ENCODE measurements around the gene PTPA.

The PTPA gene

DNA sequence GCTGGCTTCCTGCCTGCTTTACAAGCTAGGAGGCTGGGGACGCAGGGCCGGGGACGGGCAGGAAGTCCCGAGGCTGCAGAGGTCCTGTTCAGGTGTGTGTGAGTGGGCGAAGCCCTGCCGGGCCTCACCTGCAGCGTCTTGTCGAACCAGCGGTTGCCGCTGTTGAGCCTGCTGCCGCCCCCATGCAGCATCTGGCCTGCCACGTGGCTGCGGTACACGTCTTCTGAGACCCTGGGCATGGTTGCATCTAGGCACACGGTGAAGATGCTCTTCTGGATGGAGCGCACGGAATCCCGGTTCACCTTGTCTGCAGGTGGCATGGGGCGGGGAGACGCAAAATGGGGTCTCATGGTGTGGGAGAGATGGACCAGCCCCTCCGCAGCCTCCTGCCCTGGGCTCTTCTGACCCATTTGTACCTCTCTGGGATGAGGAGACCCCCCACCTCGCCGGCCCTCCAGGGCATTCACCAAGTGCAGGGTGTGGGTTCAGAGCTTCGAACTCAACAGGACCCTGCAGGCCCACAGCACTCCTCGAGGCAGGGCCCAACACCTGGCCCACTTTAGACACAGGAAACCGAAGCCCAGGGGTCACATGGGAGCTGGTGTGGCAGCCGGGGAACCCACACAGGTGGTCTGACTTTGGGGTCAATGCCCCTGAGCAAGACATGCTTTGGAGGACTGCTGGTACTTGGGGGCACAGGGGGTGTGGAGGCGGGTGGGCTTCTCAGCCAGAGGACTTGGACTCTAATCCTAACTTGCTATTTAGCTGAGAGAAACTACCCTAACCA is 10.6 kb upstream of the PTPA start:
- Mint-ChIP-seq H3K27me3 (no peaks in the 10 kb centered on the region), H3K4me3 (no peak overlapping the region), H3K36me3 (ENCODE audit: low read depth) (peaks cover 3% of the 10 kb centered on the region), H3K27ac (no peak overlapping the region), H3K4me1 (ENCODE audit: low read depth) (no peaks in the 10 kb centered on the region), H3K9me3 (no peaks in the 10 kb centered on the region)

DNA sequence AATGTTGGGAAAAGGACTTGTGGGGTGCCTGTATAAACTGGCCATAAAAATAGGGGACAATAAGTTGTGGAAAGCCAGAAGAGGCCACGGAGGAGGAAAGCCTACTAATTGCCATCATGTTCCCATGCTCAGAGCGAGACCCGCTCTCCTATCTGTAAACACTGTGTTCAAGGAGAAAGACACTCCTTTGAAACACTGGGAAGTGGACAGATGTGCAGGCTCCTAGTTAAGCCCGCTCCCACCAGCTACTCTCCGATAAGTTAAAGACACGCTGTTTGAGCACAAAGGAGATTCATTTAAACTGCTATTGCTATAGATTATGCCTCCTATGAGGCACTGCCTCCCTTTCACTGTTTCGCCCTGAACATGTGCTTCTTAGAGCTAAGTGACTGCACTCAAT is 9.9 kb upstream of the PTPA start:
- H3K27me3 Mint-ChIP-seq: no peaks in the 10 kb centered on the region
- H3K36me3 Mint-ChIP-seq (ENCODE audit: low read depth): peaks cover 2% of the 10 kb centered on the region
- H3K4me3 Mint-ChIP-seq: no peak overlapping the region
- H3K27ac Mint-ChIP-seq: no peak overlapping the region
- H3K4me1 Mint-ChIP-seq (ENCODE audit: low read depth): no peaks in the 10 kb centered on the region
- H3K9me3 Mint-ChIP-seq: no peaks in the 10 kb centered on the region

DNA sequence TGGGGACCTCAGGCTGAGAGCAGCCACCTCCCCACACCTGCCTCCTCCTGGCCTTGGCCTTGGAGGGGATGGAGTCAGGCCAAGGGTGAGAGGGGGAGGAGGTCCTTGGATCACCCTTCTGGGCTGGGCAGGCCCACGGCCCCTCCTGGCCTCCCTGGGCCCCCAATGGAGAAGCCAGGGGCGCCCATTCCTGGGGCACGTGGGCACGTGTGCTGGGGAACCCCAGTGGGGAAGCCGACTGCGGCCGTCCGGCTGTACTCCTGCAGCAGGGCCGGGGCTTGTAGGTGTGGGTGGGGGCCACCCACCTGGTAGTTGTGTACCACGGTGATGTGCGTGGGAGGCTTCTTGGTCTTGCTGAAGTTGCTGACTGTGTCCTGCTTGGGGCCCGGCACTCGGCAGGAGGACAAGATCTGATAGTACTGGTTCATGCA is 9.1 kb upstream of the PTPA start:
- no peak overlapping the region for H3K27ac Mint-ChIP-seq

DNA sequence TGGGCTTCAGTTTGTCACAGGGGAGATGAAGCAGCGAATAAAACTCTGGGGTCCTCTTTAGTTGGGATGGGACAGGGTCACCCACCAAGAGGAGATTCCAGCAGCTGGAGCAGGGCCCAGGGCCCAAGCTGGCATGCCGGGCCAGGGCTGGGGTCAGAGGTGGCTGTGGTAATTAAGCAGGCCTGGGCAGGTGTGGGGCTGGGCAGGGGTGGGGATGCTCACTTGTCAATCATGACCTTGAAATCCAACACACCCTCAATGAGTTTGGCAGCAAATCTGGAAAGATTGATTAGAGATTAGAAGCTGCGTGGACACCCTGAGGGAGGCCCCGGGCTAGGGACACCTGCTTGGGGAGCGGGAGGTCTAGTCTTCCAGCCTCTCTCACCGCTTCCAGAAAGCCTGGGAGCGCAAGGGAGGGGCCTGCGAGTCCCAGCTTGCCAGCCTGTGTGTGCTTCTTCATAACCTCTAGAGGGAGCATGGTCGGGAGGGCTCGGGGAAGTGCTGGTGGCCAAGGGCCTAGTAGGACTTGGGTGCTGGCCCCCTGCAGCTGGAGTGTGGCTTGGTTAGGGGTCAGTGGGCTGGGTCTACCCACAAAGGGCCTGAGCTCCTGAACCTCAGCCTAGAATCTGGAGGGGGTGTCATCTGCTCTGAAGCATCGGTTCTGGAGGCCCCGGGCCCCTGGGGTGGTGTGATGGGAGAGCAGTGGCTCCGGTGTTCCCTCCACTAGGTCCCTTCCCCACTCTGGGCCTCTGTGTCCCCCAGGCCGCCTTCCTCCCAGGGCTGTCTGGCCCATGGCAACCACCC is 8.2 kb upstream of the PTPA start:
- Mint-ChIP-seq H3K4me3 (no peak overlapping the region), H3K9me3 (no peaks in the 10 kb centered on the region), H3K36me3 (ENCODE audit: low read depth) (no peaks in the 10 kb centered on the region), H3K27ac (no peak overlapping the region), H3K4me1 (ENCODE audit: low read depth) (no peaks in the 10 kb centered on the region), H3K27me3 (no peaks in the 10 kb centered on the region)

More for the DNA sequence above, 9.1 kb upstream of the PTPA start:
- H3K36me3 Mint-ChIP-seq (ENCODE audit: low read depth): no peaks in the 10 kb centered on the region
- no peak overlapping the region for H3K4me3 Mint-ChIP-seq
- H3K27me3 Mint-ChIP-seq: no peaks in the 10 kb centered on the region
- no peaks in the 10 kb centered on the region for H3K9me3 Mint-ChIP-seq
- no peaks in the 10 kb centered on the region for H3K4me1 Mint-ChIP-seq (ENCODE audit: low read depth)

DNA sequence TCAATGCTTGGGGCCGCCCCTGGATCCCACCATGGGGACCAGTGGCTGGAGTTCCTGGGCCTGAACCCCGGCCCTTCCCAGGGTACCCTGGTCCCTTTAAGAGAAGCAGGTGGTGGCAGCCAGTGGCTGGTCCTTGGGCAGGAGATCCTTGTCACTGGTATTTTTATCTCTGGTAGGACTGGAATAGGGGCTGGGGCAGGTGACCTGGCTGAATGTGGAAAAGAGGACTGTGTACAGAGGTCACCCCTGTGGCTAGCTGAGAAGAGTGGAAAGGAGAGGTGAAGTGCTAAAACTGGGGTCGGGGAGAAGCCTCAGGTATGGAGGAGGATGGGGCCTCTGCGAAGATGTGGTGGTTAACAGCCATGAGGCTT is 7.6 kb upstream of the PTPA start:
- H3K27ac Mint-ChIP-seq: no peak overlapping the region
- H3K27me3 Mint-ChIP-seq: no peaks in the 10 kb centered on the region
- H3K9me3 Mint-ChIP-seq: no peaks in the 10 kb centered on the region
- no peak overlapping the region for H3K4me3 Mint-ChIP-seq
- no peaks in the 10 kb centered on the region for H3K36me3 Mint-ChIP-seq (ENCODE audit: low read depth)
- H3K4me1 Mint-ChIP-seq (ENCODE audit: low read depth): no peaks in the 10 kb centered on the region

DNA sequence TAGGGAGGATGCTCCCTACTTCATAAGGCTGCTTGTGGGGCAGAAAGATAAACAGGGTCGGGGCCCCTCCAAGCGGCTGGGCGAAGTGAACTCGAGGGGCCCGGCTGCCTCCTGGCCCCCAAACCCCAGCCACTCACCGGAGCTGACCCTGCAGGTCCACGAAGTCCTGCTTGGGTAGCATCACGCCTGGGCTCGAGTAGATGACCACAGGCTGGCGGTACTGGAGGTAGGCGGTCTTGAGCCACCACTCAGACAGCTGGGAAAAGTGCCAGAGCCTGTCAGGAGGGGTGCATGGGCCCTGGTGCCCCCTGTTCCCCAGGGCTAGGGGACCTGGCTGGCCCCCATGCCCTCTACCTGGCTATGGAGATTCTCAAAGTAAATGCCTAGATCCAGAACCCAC is 7.2 kb upstream of the PTPA start:
- peaks cover 1% of the 10 kb centered on the region for H3K4me1 Mint-ChIP-seq (ENCODE audit: low read depth)
- no peak overlapping the region for H3K4me3 Mint-ChIP-seq

DNA sequence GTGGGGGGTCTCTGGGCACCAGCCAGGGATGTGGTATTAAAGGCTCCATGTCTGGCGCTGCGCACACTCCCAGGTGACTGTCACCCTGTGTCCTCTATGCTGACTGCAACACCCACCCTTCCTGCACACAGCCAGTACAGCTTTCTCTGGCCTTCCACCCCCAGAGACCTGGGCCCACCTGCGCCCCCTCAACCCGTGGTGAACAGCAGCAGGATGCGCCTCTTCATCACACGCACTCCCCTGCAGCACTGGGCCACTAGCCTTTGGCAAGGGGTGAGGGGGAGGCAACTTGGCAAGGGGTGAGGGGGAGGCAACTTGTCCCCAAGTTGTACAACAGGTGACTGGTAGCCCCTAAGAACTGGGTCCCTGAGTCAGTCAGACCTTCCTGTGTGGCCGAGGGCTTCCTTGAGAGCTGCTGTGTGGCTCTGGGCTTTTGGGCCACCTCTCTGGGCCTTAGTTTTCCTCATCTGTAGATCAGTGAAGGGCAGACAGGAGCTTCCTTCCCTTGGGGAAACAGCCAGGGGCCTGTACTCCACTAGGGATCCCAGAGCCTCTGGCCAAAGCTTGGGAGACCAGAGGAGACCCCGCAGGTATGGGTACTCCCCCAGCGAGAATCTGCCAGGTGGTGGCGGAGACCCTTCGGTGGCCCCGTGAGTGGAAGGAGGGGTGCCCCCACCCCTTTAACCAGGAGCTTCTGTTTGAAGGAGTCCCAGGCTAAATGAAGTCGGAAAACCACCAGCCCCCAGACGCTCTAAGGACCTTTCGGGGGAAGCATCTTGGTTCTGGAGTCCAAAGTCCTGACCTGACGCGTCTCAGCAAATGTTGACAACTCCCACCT is 5.1 kb upstream of the PTPA start:
- Mint-ChIP-seq H3K4me3 (no peak overlapping the region), H3K27ac (no peak overlapping the region), H3K27me3 (no peaks in the 10 kb centered on the region), H3K4me1 (ENCODE audit: low read depth) (peaks cover 8% of the 10 kb centered on the region), H3K9me3 (no peaks in the 10 kb centered on the region), H3K36me3 (ENCODE audit: low read depth) (no peaks in the 10 kb centered on the region)

More for the DNA sequence above, 7.2 kb upstream of the PTPA start:
- Mint-ChIP-seq H3K36me3 (ENCODE audit: low read depth) (no peaks in the 10 kb centered on the region), H3K9me3 (no peaks in the 10 kb centered on the region), H3K27me3 (no peaks in the 10 kb centered on the region), H3K27ac (no peak overlapping the region)

DNA sequence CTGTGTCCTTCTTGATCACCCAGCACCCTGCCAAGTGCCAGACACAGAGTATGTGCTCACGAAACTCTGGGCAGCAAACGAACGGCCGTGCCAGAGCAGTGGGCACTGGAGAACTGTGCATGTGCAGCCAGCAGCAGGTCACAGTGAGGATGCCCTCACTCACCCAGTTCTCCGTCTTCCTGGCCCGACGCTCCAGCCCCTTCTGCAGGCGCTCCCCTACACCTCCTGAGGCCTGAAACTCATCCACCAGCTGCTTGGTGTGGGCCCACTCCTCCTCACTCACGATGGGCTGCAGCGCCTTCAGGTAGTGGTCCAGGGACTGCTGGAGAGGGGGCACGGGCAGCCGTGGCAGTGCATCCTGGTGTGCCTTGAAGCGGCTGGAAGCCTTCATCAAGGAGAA is 3.6 kb upstream of the PTPA start:
- no peak overlapping the region for H3K27ac Mint-ChIP-seq
- H3K4me1 Mint-ChIP-seq (ENCODE audit: low read depth): peaks cover 14% of the 10 kb centered on the region
- no peaks in the 10 kb centered on the region for H3K27me3 Mint-ChIP-seq
- H3K36me3 Mint-ChIP-seq (ENCODE audit: low read depth): no peaks in the 10 kb centered on the region
- no peak overlapping the region for H3K4me3 Mint-ChIP-seq
- no peaks in the 10 kb centered on the region for H3K9me3 Mint-ChIP-seq

DNA sequence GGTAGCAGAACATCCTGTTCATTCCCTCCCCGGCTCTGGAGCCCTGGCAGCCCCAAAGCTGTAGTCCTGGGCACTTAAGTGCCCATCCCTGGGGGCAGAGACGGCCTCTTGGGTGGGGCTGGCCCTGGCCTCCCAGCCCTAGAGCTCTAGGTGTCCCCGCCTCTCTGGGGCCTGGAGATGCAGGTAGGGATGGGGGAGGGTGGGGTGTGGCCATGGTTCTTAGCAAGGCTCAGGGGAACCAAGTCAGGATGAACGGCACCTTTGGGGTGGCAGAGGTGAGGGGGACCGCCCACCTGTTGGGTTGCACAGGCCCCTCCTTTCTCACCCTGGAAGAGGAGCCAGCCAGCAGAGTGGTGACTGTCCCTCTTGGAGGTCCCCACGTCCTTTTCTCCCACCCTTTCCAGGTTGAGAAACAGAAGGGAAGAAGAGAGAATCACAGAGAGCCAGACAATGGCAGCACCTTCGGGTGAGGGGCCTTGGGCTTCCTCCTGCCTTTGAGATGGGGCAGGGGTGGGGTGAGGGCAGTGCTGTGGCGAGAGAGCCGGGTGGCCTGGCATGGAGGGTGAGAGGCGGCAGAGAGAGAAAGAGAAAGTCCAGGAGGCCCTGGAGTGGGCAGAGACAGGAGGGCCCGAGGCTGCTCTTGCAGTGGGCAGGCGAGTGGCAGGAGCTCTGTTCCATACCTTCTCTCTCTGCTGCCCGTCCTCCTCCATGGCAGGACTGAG is 3.0 kb upstream of the PTPA start:
- no peak overlapping the region for H3K4me3 Mint-ChIP-seq
- H3K9me3 Mint-ChIP-seq: no peaks in the 10 kb centered on the region
- peaks cover 17% of the 10 kb centered on the region for H3K4me1 Mint-ChIP-seq (ENCODE audit: low read depth)
- H3K27me3 Mint-ChIP-seq: no peaks in the 10 kb centered on the region
- H3K27ac Mint-ChIP-seq: no peak overlapping the region
- H3K36me3 Mint-ChIP-seq (ENCODE audit: low read depth): no peaks in the 10 kb centered on the region

DNA sequence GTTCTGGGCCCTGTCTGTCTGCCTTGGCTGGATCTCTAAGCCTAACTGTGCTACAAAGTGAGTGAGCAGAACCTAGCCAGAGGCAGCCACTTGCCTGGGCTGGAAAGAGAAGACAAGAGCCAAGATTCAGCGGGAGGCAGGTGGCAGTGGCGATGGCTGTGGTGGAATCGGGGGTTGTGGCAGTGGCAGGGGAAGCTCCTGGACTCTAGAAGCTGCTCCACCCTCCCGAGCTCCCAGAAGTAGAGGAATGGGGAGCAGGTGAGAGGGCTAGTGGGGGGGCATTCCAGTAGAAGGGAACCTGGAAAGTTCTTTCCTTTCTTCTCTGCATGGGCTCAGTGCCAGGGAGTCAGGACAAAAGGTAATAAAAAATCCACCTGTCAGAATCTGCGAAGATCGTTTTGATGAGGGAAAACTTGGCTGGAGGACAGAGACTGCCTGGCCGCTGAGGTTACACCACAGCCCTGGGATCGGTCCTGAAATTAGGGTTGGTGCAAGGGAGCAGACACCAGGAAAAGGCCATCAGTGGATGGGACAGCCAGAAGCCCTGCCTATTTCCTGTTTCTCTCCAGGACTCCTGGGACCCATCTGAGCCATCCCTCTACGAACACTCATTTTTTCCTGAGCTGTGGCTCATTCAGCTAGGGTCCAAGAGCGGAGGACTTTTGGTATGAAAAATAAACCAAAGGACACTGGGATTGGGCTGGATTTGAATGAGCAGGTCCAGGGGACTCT is 2.2 kb upstream of the PTPA start:
- peaks cover 24% of the 10 kb centered on the region for H3K4me1 Mint-ChIP-seq (ENCODE audit: low read depth)
- no peaks in the 10 kb centered on the region for H3K9me3 Mint-ChIP-seq
- no peak overlapping the region for H3K27ac Mint-ChIP-seq
- peak overlapping the region; percentile 71 for H3K4me3 Mint-ChIP-seq
- H3K36me3 Mint-ChIP-seq (ENCODE audit: low read depth): no peaks in the 10 kb centered on the region
- no peaks in the 10 kb centered on the region for H3K27me3 Mint-ChIP-seq

DNA sequence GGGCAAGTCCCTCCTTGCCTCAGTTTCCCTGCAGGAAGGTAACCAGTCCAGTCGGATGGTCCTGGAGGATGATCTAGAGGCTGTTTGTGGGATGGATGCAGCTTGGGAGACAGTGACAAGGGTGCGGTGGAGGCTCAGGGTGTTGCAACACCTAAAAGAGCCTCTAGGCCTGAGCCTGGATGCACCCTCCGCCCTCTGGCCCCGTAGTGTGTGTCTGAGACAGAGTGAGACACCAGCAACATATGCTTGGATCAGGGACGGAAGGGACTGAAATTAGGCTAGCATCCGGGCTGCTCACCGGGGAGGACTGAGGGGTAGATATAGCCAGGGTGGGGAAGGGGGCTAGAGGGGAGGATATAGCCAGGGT is 1.7 kb upstream of the PTPA start:
- Mint-ChIP-seq H3K4me3 (peak overlapping the region; percentile 71), H3K27me3 (no peaks in the 10 kb centered on the region), H3K27ac (no peak overlapping the region), H3K36me3 (ENCODE audit: low read depth) (no peaks in the 10 kb centered on the region), H3K9me3 (no peaks in the 10 kb centered on the region), H3K4me1 (ENCODE audit: low read depth) (peaks cover 29% of the 10 kb centered on the region)

DNA sequence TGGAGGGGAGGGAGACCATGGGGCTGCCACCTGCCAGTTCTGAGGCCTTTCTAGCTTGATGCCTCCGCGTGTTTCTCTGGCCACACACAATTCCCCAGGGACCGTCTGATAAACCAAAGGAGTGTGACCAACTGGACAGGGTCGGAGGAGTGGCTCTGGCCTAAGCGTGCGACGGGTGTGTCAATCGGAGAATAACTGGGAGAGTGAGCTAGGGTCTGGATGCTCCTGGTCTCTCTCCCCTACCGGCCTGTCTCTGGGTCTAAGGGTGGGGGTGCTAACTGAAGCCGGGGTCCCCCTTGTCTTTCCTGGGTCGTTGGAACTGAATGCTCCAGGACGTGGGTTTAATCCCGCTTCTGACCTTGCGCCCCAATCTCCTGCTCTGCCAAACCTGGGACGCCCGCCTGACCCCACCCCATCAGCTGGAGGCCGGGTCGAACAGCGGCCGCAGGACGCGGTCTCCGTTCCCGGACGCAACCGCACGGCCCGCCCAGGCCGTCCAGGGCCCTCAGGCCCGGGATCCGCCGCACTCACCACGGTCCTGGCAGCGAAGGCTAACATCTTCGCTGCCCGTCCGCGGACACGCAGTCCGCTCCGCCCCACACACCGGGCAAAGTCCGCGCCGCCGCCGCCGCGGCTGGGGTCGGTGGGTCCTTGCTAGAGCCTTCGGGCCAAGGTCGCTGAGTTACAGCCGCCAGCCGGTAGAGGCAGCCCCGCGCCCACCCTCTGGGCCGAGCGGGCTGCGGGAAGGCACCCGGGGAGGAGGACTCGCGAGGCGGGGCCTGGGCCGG is 1.1 kb upstream of the PTPA start:
- Mint-ChIP-seq H3K27me3 (no peaks in the 10 kb centered on the region), H3K4me3 (peak overlapping the region; percentile 71), H3K36me3 (ENCODE audit: low read depth) (no peaks in the 10 kb centered on the region), H3K4me1 (ENCODE audit: low read depth) (peaks cover 35% of the 10 kb centered on the region), H3K27ac (no peak overlapping the region), H3K9me3 (no peaks in the 10 kb centered on the region)

DNA sequence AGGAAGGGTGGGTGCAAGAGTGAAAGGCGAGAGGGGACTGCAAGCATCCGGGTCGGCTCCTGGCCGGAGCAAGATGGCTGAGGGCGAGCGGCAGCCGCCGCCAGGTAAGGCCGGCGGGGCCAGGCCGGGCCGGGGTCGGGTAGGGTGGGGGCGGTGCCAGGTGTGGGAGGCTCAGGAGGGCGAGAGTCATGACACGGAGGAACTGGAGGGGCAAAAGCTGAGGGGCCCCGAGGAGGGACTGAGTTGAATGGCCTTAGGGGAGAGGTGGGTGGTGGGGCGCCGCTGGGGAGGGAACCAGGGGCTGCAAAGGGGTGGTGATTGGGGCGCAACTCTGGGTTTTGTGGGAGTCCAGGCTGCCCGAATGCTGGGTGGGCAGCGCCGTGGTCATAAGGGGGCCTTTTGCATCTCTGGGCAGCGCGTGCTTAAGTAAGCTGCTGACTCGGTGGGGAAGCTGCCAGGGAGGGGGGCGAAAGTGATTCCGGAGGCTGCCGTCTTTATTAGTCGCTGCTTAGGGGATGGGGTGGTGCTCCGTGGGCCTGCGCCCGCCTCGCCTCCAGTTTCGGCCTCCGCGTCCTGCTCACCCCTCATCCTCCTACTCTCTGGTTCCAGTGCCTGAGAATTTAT is 425 bp downstream of the PTPA start:
- Mint-ChIP-seq H3K36me3 (ENCODE audit: low read depth) (no peaks in the 10 kb centered on the region), H3K9me3 (no peaks in the 10 kb centered on the region), H3K27ac (peak overlapping the region; percentile 87), H3K4me1 (ENCODE audit: low read depth) (peaks cover 38% of the 10 kb centered on the region), H3K27me3 (no peaks in the 10 kb centered on the region), H3K4me3 (peak overlapping the region; percentile 87)

All from stimulated activated naive CD8-positive, alpha-beta T cell treated with anti-CD3 and anti-CD28 coated beads, Interleukin-15, Interleukin-2, amounts not matched to agents 100 ng/mL and 50 ng/mL, for 24 hours (primary cell).